ENCODE results near the gene STX1B. TPM values are rescaled to one million over a fixed set of nuclear protein-coding genes. Genes with fewer than 3 reads are reported as not detected.

The STX1B gene
- total RNA-seq, 3 donors from 2014 or later (not counting 1 experiment from before 2014, with no cell fraction given), result 0.14 to 1.6 (median 0.32) TPM

GRCh38 chr16:31001507-31002249 lies 8.8 kb downstream of the STX1B start:
- ATAC-seq, result no peak
- no peaks in the 10 kb centered on the region for H3K27me3 ChIP-seq (ENCODE audit: control insufficient read depth, insufficient read depth, low read length)
- intact Hi-C loops (cut with micrococcal nuclease), result no loop called here
- H3K36me3 Mint-ChIP-seq, result no peaks in the 10 kb centered on the region
- no peaks in the 10 kb centered on the region for H3K9me3 Mint-ChIP-seq
- H3K27ac Mint-ChIP-seq, result no peak overlapping the region
- H3K4me1 ChIP-seq (ENCODE audit: control insufficient read depth, insufficient read depth, low read length), result peaks cover 9% of the 10 kb centered on the region
- H3K4me3 ChIP-seq (ENCODE audit: low read length), result no peak overlapping the region
- 88% methylated on average over 16 of the region's 16 CpGs for WGBS (ENCODE audit: insufficient coverage)
- H3K4me1 Mint-ChIP-seq, result peaks cover 0 to 4% of the 10 kb centered on the region in 2 donors
- no peak overlapping the region for H3K4me3 Mint-ChIP-seq
- no peak for DNase-seq
- H3K36me3 ChIP-seq (ENCODE audit: control insufficient read depth, insufficient read depth, low read length), result no peaks in the 10 kb centered on the region
- no peak overlapping the region for H3K27ac ChIP-seq (ENCODE audit: low read length)
- H3K9me3 ChIP-seq (ENCODE audit: control insufficient read depth, insufficient read depth, low read length), result no peaks in the 10 kb centered on the region
- no peak for TF ChIP-seq CTCF (IDR thresholded peaks at IDR 0.05)
- peaks cover 0 to 8% of the 10 kb centered on the region in 2 donors for H3K27me3 Mint-ChIP-seq (ENCODE audit: low read depth in 2 of 2)

- intact Hi-C loops (cut with micrococcal nuclease), result no loop called here
- H3K4me1 Mint-ChIP-seq, result peaks cover 0 to 4% of the 10 kb centered on the region in 2 donors
Observed at GRCh38 chr16:31000671-31001382, 9.6 kb downstream of the STX1B start.

GRCh38 chr16:30998852-30999761 lies 11.3 kb downstream of the STX1B start:
- 84% methylated on average over 6 of the region's 6 CpGs for WGBS (ENCODE audit: insufficient coverage)

More at GRCh38 chr16:31000671-31001382, 9.6 kb downstream of the STX1B start:
- H3K4me3 ChIP-seq (ENCODE audit: low read length), result no peak overlapping the region
- no peak for DNase-seq
- no peaks in the 10 kb centered on the region for H3K36me3 ChIP-seq (ENCODE audit: control insufficient read depth, insufficient read depth, low read length)
- no peak for ATAC-seq
- TF ChIP-seq CTCF (IDR thresholded peaks at IDR 0.05), result no peak
- no peak overlapping the region for H3K27ac ChIP-seq (ENCODE audit: low read length)
- H3K4me3 Mint-ChIP-seq, result no peak overlapping the region
- H3K27ac Mint-ChIP-seq, result no peak overlapping the region
- H3K27me3 ChIP-seq (ENCODE audit: control insufficient read depth, insufficient read depth, low read length), result no peaks in the 10 kb centered on the region
- no peaks in the 10 kb centered on the region for H3K9me3 Mint-ChIP-seq
- peaks cover 0 to 6% of the 10 kb centered on the region in 2 donors for H3K27me3 Mint-ChIP-seq (ENCODE audit: low read depth in 2 of 2)
- 89% methylated on average over 17 of the region's 19 CpGs for WGBS (ENCODE audit: insufficient coverage)
- peaks cover 13% of the 10 kb centered on the region for H3K4me1 ChIP-seq (ENCODE audit: control insufficient read depth, insufficient read depth, low read length)
- H3K9me3 ChIP-seq (ENCODE audit: control insufficient read depth, insufficient read depth, low read length), result no peaks in the 10 kb centered on the region
- no peaks in the 10 kb centered on the region for H3K36me3 Mint-ChIP-seq

More at GRCh38 chr16:30998852-30999761, 11.3 kb downstream of the STX1B start:
- H3K36me3 ChIP-seq (ENCODE audit: control insufficient read depth, insufficient read depth, low read length), result no peaks in the 10 kb centered on the region
- no peak for TF ChIP-seq CTCF (IDR thresholded peaks at IDR 0.05)
- no peaks in the 10 kb centered on the region for H3K9me3 ChIP-seq (ENCODE audit: control insufficient read depth, insufficient read depth, low read length)
- ATAC-seq (no peak), DNase-seq (no peak)
- Mint-ChIP-seq H3K4me1 (peaks cover 0 to 4% of the 10 kb centered on the region in 2 donors), H3K36me3 (no peaks in the 10 kb centered on the region), H3K9me3 (no peaks in the 10 kb centered on the region), H3K27ac (no peak overlapping the region), H3K4me3 (no peak overlapping the region), H3K27me3 (ENCODE audit: low read depth in 2 of 2) (peaks cover 0 to 9% of the 10 kb centered on the region in 2 donors)
- H3K27me3 ChIP-seq (ENCODE audit: control insufficient read depth, insufficient read depth, low read length), result no peaks in the 10 kb centered on the region
- no peak overlapping the region for H3K27ac ChIP-seq (ENCODE audit: low read length)
- intact Hi-C loops (cut with micrococcal nuclease), result no loop called here
- peaks cover 13% of the 10 kb centered on the region for H3K4me1 ChIP-seq (ENCODE audit: control insufficient read depth, insufficient read depth, low read length)
- H3K4me3 ChIP-seq (ENCODE audit: low read length), result no peak overlapping the region
